Measurements from ENCODE around the gene DACH1.

DACH1 gene

GRCh38 chr13:71727042-71727441, 140.0 kb downstream of the DACH1 start:
- no peak for DNase-seq (ENCODE audit: low read depth)
- H3K4me3 ChIP-seq (ENCODE audit: low read depth, low read length), result no peak overlapping the region
- no peak for TF ChIP-seq CTCF (IDR thresholded peaks at IDR 0.05; ENCODE audit: insufficient read depth, low read depth, low read length, missing control alignments)

- no peak for TF ChIP-seq CTCF (IDR thresholded peaks at IDR 0.05; ENCODE audit: insufficient read depth, low read depth, low read length, missing control alignments)
- no peak for DNase-seq (ENCODE audit: low read depth)
- H3K4me3 ChIP-seq (ENCODE audit: low read depth, low read length), result no peak overlapping the region
Observed at GRCh38 chr13:71722206-71722605, 144.8 kb downstream of the DACH1 start.

- no peak overlapping the region for H3K4me3 ChIP-seq (ENCODE audit: low read depth, low read length)
- TF ChIP-seq CTCF (IDR thresholded peaks at IDR 0.05; ENCODE audit: insufficient read depth, low read depth, low read length, missing control alignments), result no peak
- DNase-seq (ENCODE audit: low read depth), result no peak
Observed at GRCh38 chr13:71721104-71721503, 145.9 kb downstream of the DACH1 start.

- no peak overlapping the region for H3K4me3 ChIP-seq (ENCODE audit: low read depth, low read length)
- no peak for DNase-seq (ENCODE audit: low read depth)
- TF ChIP-seq CTCF (IDR thresholded peaks at IDR 0.05; ENCODE audit: insufficient read depth, low read depth, low read length, missing control alignments), result no peak
Observed at GRCh38 chr13:71718931-71719330, 148.1 kb downstream of the DACH1 start.

- H3K4me3 ChIP-seq (ENCODE audit: low read depth, low read length), result no peak overlapping the region
- no peak for DNase-seq (ENCODE audit: low read depth)
- TF ChIP-seq CTCF (IDR thresholded peaks at IDR 0.05; ENCODE audit: insufficient read depth, low read depth, low read length, missing control alignments), result no peak
Observed at GRCh38 chr13:71714802-71715375, 152.1 kb downstream of the DACH1 start.

- no peak overlapping the region for H3K4me3 ChIP-seq (ENCODE audit: low read depth, low read length)
- no peak for DNase-seq (ENCODE audit: low read depth)
- no peak for TF ChIP-seq CTCF (IDR thresholded peaks at IDR 0.05; ENCODE audit: insufficient read depth, low read depth, low read length, missing control alignments)
Observed at GRCh38 chr13:71712988-71713653, 153.9 kb downstream of the DACH1 start.

GRCh38 chr13:71704656-71705055, 162.3 kb downstream of the DACH1 start:
- DNase-seq (ENCODE audit: low read depth), result no peak
- no peak overlapping the region for H3K4me3 ChIP-seq (ENCODE audit: low read depth, low read length)
- TF ChIP-seq CTCF (IDR thresholded peaks at IDR 0.05; ENCODE audit: insufficient read depth, low read depth, low read length, missing control alignments), result no peak
